SW480 (cell line): Measurements from ENCODE around the gene CDC45.
"Not testable (repeated sequence)": the region's sequence is repeated elsewhere in the genome, so short reads cannot be mapped to it uniquely, and the experiment has no call there.

ENCODE experiments used
- DNase-seq: peaks from one replicate; pipeline ENCODE4 v3.0.0-alpha.2; 2016; ENCODE audit warnings: low spot score

The CDC45 gene

GRCh38 chr22:19479355-19480172, at the start of gene CDC45:
Gene CDC45 (plus strand): TSS chr22:19479920. CDS start chr22:19479969, 49 bp downstream.
- peak; percentile 97 for DNase-seq

GRCh38 chr22:19429950-19430889, 49.5 kb upstream of the CDC45 start:
- peak; percentile 8 for DNase-seq

GRCh38 chr22:19430890-19431541, 48.7 kb upstream of the CDC45 start:
- peak; percentile 31 for DNase-seq

GRCh38 chr22:19431649-19432132, 48.0 kb upstream of the CDC45 start, which contains the start of gene HIRA:
Gene HIRA (minus strand): TSS chr22:19431733. CDS start chr22:19431476, 257 bp downstream.
- peak; percentile 71 for DNase-seq

- DNase-seq: peak; percentile 91
These were observed 47.4 kb upstream of the CDC45 start, which contains the start of gene MRPL40 for GRCh38 chr22:19432133-19432851. Gene MRPL40 (plus strand): TSS chr22:19432545. CDS start chr22:19432555, 10 bp downstream.

- no peak for DNase-seq
These were observed 45.3 kb upstream of the CDC45 start for GRCh38 chr22:19434401-19434800.

GRCh38 chr22:19434829-19435580, 44.7 kb upstream of the CDC45 start:
- no peak for DNase-seq

- not testable (repeated sequence) for DNase-seq
These were observed 43.1 kb upstream of the CDC45 start for GRCh38 chr22:19436444-19437161.

GRCh38 chr22:19438298-19438697, 41.4 kb upstream of the CDC45 start:
- no peak for DNase-seq

GRCh38 chr22:19440411-19441195, 39.1 kb upstream of the CDC45 start:
- DNase-seq: no peak

GRCh38 chr22:19442166-19442565, 37.6 kb upstream of the CDC45 start:
- DNase-seq: no peak

GRCh38 chr22:19443544-19444211, 36.0 kb upstream of the CDC45 start:
- DNase-seq: no peak

GRCh38 chr22:19445279-19445982, 34.3 kb upstream of the CDC45 start:
- not testable (repeated sequence) for DNase-seq

- peak; percentile 2 for DNase-seq
These were observed 33.0 kb upstream of the CDC45 start for GRCh38 chr22:19446603-19447329.

- DNase-seq: peak; percentile 91
These were observed 32.2 kb upstream of the CDC45 start, which contains the start of gene C22orf39 for GRCh38 chr22:19447330-19448075. Gene C22orf39 (minus strand): TSS chr22:19447711. CDS start chr22:19447688, 23 bp downstream.

- peak; percentile 56 for DNase-seq
These were observed 31.6 kb upstream of the CDC45 start for GRCh38 chr22:19448076-19448607.
